ENCODE results near the gene SMNDC1.

GRCh38 chr10:110259317-110259716 lies 45.4 kb downstream of the SMNDC1 start:
- TF ChIP-seq CTCF (IDR thresholded peaks at IDR 0.05 in 8 of 11, conservative IDR thresholded peaks at IDR 0.05 in 3 of 11) (no peak), POLR2A (IDR thresholded peaks at IDR 0.05) (no peak)

All from spleen (tissue), 7 donors.